HepG2 (cell line): ENCODE results near the gene KATNB1. TPM values are rescaled to one million over a fixed set of nuclear protein-coding genes. Genes with fewer than 3 reads are reported as not detected.

Source experiments
- AHR ChIP-seq: IDR thresholded peaks from 2 replicates; pipeline ENCODE4 v1.6.1; 2018; ENCODE audit warnings: missing genetic modification reagents, missing compliant biosample characterization
- ARID5B ChIP-seq: IDR thresholded peaks from 2 replicates; pipeline ENCODE4 v1.4.0; 2020; ENCODE audit warnings: mild to moderate bottlenecking, missing genetic modification reagents
- FLYWCH1 ChIP-seq: sonication (generic); formaldehyde crosslinking; IDR thresholded peaks from 2 replicates; pipeline ENCODE4 v1.8.1; 2023; ENCODE audit warnings: mild to moderate bottlenecking, missing genetic modification reagents
- PCBP1 ChIP-seq: fragments of 200-400 bp; formaldehyde crosslinking; IDR thresholded peaks from 2 replicates; pipeline ENCODE4 v1.6.1; 2017; ENCODE audit warnings: mild to moderate bottlenecking, low read depth, low read length, borderline replicate concordance
- PRDM4 ChIP-seq: sonication (generic); formaldehyde crosslinking; IDR thresholded peaks from 2 replicates; pipeline ENCODE4 v1.9.0; 2021; ENCODE audit warnings: missing genetic modification reagents, borderline replicate concordance
- PRMT3 ChIP-seq: sonication (generic); formaldehyde crosslinking; IDR thresholded peaks from 2 replicates; pipeline ENCODE4 v1.8.1; 2022; ENCODE audit warnings: low read depth, mild to moderate bottlenecking, moderate library complexity, missing genetic modification reagents, borderline replicate concordance
- RARA ChIP-seq: IDR thresholded peaks from 2 replicates; pipeline ENCODE4 v1.6.1; 2016; ENCODE audit warnings: missing genetic modification reagents, missing compliant biosample characterization
- ZNF383 ChIP-seq: sonication (generic); formaldehyde crosslinking; IDR thresholded peaks from 2 replicates; pipeline ENCODE4 v1.4.0; 2020; ENCODE audit warnings: missing genetic modification reagents, mild to moderate bottlenecking, borderline replicate concordance
- ZNF609 ChIP-seq: sonication (generic); formaldehyde crosslinking; IDR thresholded peaks from 2 replicates; pipeline ENCODE4 v1.4.0; 2020; ENCODE audit warnings: mild to moderate bottlenecking, missing genetic modification reagents, borderline replicate concordance
- ZNF652 ChIP-seq: IDR thresholded peaks from 2 replicates; pipeline ENCODE4 v1.6.1; 2016; ENCODE audit warnings: low read depth, borderline replicate concordance
- ZNF776 ChIP-seq: sonication (generic); formaldehyde crosslinking; IDR thresholded peaks from 2 replicates; pipeline ENCODE4 v1.4.0; 2020; ENCODE audit warnings: mild to moderate bottlenecking, missing genetic modification reagents
- polyA plus RNA-seq, 8 experiments: library from polyadenylated mRNA; depleted of rRNA in 3 of 8; stranded (reverse) in 7 of 8; unstranded in 1 of 8; fragments of >200 nt; fragmentation: Illumina TruSeq in 4 of 8; extraction: Trizol in 4 of 8; gene quantifications; 2 replicates each; pipeline versions ENCODE4 v1.2.1 to v1.2.3, GENCODE V29; 2011 to 2016; ENCODE audit warnings: low read depth in 4 of 8, missing spikeins in 1 of 8, mixed read lengths in 1 of 8; ENCODE audit not compliant: insufficient read depth in 1 of 8
- total RNA-seq, 5 experiments: library from RNA; depleted of rRNA; stranded (reverse); fragments of >200 nt; fragmentation: Illumina TruSeq; extraction: Trizol; gene quantifications; 2 replicates each; pipeline ENCODE4 v1.2.3, GENCODE V29; 2016; ENCODE audit warnings: low read depth in 1 of 5

KATNB1 gene
- total and polyA plus RNA-seq, 2 of the 13 experiments (the other 11 are each of a cell fraction or from before 2014, with no cell fraction given) = 31.5 to 43.5 TPM

- TF ChIP-seq AHR (no peak), PCBP1 (peak; percentile 94; the same call in 1 of the 2 replicates), ZNF609 (no peak), PRDM4 (CRISPR knock-in tag) (no peak), ZNF383 (CRISPR knock-in tag) (no peak), FLYWCH1 (CRISPR knock-in tag) (no peak), ARID5B (CRISPR knock-in tag) (peak; percentile 16; the same call in 1 of the 2 replicates), ZNF652 (CRISPR knock-in tag) (no peak), PRMT3 (CRISPR knock-in tag) (no peak), RARA (CRISPR knock-in tag) (no peak), ZNF776 (peak; percentile 81)
Measured at GRCh38 chr16:57734925-57735754, 430 bp upstream of the KATNB1 start (continued).
